ENCODE data around the gene TMEM54. TPM values are rescaled to one million over a fixed set of nuclear protein-coding genes. Genes with fewer than 3 reads are reported as not detected.

TMEM54 gene
- total and polyA plus RNA-seq, 2 of the 13 experiments (the other 11 are each of a cell fraction or from before 2014, with no cell fraction given): 2.5 to 2.9 TPM

- peak; percentile 93 for TF ChIP-seq HNF1B (CRISPR knock-in tag; IDR thresholded peaks at IDR 0.05)
- TF ChIP-seq RNF219 (CRISPR knock-in tag; IDR thresholded peaks at IDR 0.05): no peak
- no peak for TF ChIP-seq STAT5B (CRISPR knock-in tag; IDR thresholded peaks at IDR 0.05)
- no peak for TF ChIP-seq ZNF256 (CRISPR knock-in tag; conservative IDR thresholded peaks at IDR 0.05)
- TF ChIP-seq SCMH1 (CRISPR knock-in tag; IDR thresholded peaks at IDR 0.05; ENCODE audit: borderline replicate concordance): no peak
- no peak for TF ChIP-seq ZNF136 (CRISPR knock-in tag; IDR thresholded peaks at IDR 0.05; ENCODE audit: low read depth)
- TF ChIP-seq JUND (CRISPR knock-in tag; IDR thresholded peaks at IDR 0.05): no peak
- TF ChIP-seq ZNF207 (IDR thresholded peaks at IDR 0.05; ENCODE audit: borderline replicate concordance): no peak
- TF ChIP-seq ZNF790 (CRISPR knock-in tag; IDR thresholded peaks at IDR 0.05; ENCODE audit: borderline replicate concordance): no peak
- no peak for TF ChIP-seq ATF7 (IDR thresholded peaks at IDR 0.05)
- no peak for TF ChIP-seq ATF7 (CRISPR knock-in tag; IDR thresholded peaks at IDR 0.05)
- TF ChIP-seq NFATC3 (CRISPR knock-in tag; IDR thresholded peaks at IDR 0.05): no peak
- TF ChIP-seq ZNF143 (CRISPR knock-in tag; IDR thresholded peaks at IDR 0.05): no peak
- TF ChIP-seq CBX5 (CRISPR knock-in tag; IDR thresholded peaks at IDR 0.05; ENCODE audit: borderline replicate concordance): peak; percentile 73; the same call in 1 of the 2 replicates
- no peak for TF ChIP-seq ZNF557 (CRISPR knock-in tag; IDR thresholded peaks at IDR 0.05)
- TF ChIP-seq RBFOX2 (IDR thresholded peaks at IDR 0.05; ENCODE audit: low read depth, low read length): no peak
- no peak for TF ChIP-seq ZBTB20 (CRISPR knock-in tag; IDR thresholded peaks at IDR 0.05; ENCODE audit: borderline replicate concordance, low read depth)
- TF ChIP-seq ZNF772 (CRISPR knock-in tag; IDR thresholded peaks at IDR 0.05): no peak
- TF ChIP-seq TCF7L2 (IDR thresholded peaks at IDR 0.05; ENCODE audit: low read depth, low read length): no peak
- no peak for TF ChIP-seq BRCA1 (CRISPR knock-in tag; IDR thresholded peaks at IDR 0.05)
- no peak for TF ChIP-seq SIX4 (CRISPR knock-in tag; IDR thresholded peaks at IDR 0.05)
- TF ChIP-seq ZBTB2 (CRISPR knock-in tag; IDR thresholded peaks at IDR 0.05; ENCODE audit: low read depth): no peak
- no peak for TF ChIP-seq SYNCRIP (IDR thresholded peaks at IDR 0.05; ENCODE audit: insufficient read depth, low read depth, low read length)
- TF ChIP-seq GPN1 (CRISPR knock-in tag; IDR thresholded peaks at IDR 0.05; ENCODE audit: borderline replicate concordance): no peak
- no peak for TF ChIP-seq ZFP62 (CRISPR knock-in tag; IDR thresholded peaks at IDR 0.05)
- TF ChIP-seq ZSCAN20 (CRISPR knock-in tag; IDR thresholded peaks at IDR 0.05; ENCODE audit: borderline replicate concordance): no peak
- TF ChIP-seq MYPOP (CRISPR knock-in tag; IDR thresholded peaks at IDR 0.05): no peak
Measured at GRCh38 chr1:32933742-32934322, 32.6 kb upstream of the TMEM54 start (continued).
